ENCODE results near the gene EDN2. TPM values are rescaled to one million over a fixed set of nuclear protein-coding genes. Genes with fewer than 3 reads are reported as not detected.

EDN2 gene
- total RNA-seq, 4 donors from 2014 or later, result 0.40 to 1.2 TPM; not detected in 2

GRCh38 chr1:41490911-41491310 lies 6.4 kb upstream of the EDN2 start:
- H3K4me3 ChIP-seq, result no peak overlapping the region
- H3K4me1 ChIP-seq, result peaks cover 31 to 46% (median 36%) of the 10 kb centered on the region in 4 donors
- no peak for DNase-seq (ENCODE audit: extremely low spot score)
- TF ChIP-seq CTCF (IDR thresholded peaks at IDR 0.05) (no peak), POLR2AphosphoS5 (IDR thresholded peaks at IDR 0.05) (no peak), POLR2A (IDR thresholded peaks at IDR 0.05; ENCODE audit: low read depth) (no peak)
- H3K27me3 ChIP-seq, result no peaks in the 10 kb centered on the region
- 67% methylated on average over 1 of the region's 2 CpGs for WGBS
- H3K9me3 ChIP-seq, result no peaks in the 10 kb centered on the region
- H3K36me3 ChIP-seq, result no peaks in the 10 kb centered on the region
- no peak overlapping the region for H3K27ac ChIP-seq (replicated peaks in 1 of 4)
- intact Hi-C loops (cut with DNase I), result no loop called here

GRCh38 chr1:41489561-41489960 lies 5.1 kb upstream of the EDN2 start:
- Histone ChIP-seq H3K4me1 (peaks cover 36 to 46% (median 39%) of the 10 kb centered on the region in 4 donors), H3K9me3 (no peaks in the 10 kb centered on the region), H3K36me3 (no peaks in the 10 kb centered on the region), H3K4me3 (no peak overlapping the region), H3K27ac (replicated peaks in 1 of 4) (no peak overlapping the region), H3K27me3 (no peaks in the 10 kb centered on the region)
- no peak for DNase-seq (ENCODE audit: extremely low spot score)
- TF ChIP-seq POLR2AphosphoS5 (IDR thresholded peaks at IDR 0.05) (no peak), EP300 (IDR thresholded peaks at IDR 0.05) (no peak), POLR2A (IDR thresholded peaks at IDR 0.05; ENCODE audit: low read depth) (no peak), CTCF (IDR thresholded peaks at IDR 0.05) (no peak)
- intact Hi-C loops (cut with DNase I), result no loop called here
- 90% methylated on average over 5 of the region's 5 CpGs for WGBS

GRCh38 chr1:41488040-41488951 lies 3.8 kb upstream of the EDN2 start:
- Histone ChIP-seq H3K4me1 (peaks cover 44 to 57% (median 52%) of the 10 kb centered on the region in 4 donors), H3K4me3 (no peak overlapping the region), H3K27ac (replicated peaks in 1 of 4) (peak overlapping the region in 1 of 4 donors; percentile 77), H3K36me3 (no peaks in the 10 kb centered on the region), H3K27me3 (no peaks in the 10 kb centered on the region), H3K9me3 (no peaks in the 10 kb centered on the region)
- DNase-seq (ENCODE audit: extremely low spot score), result no peak
- intact Hi-C loops (cut with DNase I), result no loop called here
- TF ChIP-seq POLR2A (IDR thresholded peaks at IDR 0.05; ENCODE audit: low read depth), result no peak
- TF ChIP-seq CTCF (IDR thresholded peaks at IDR 0.05), result no peak
- TF ChIP-seq EP300 (IDR thresholded peaks at IDR 0.05), result no peak
- no peak for TF ChIP-seq POLR2AphosphoS5 (IDR thresholded peaks at IDR 0.05)
- 97% methylated on average over 8 of the region's 11 CpGs for WGBS

GRCh38 chr1:41487126-41488039 lies 2.9 kb upstream of the EDN2 start:
- H3K4me3 ChIP-seq, result peak overlapping the region in 3 of 4 donors; percentile 15 to 46 (median 24)
- peaks cover 51 to 66% (median 61%) of the 10 kb centered on the region in 4 donors for H3K4me1 ChIP-seq
- no peaks in the 10 kb centered on the region for H3K9me3 ChIP-seq
- H3K27me3 ChIP-seq, result no peaks in the 10 kb centered on the region
- TF ChIP-seq EP300 (IDR thresholded peaks at IDR 0.05), result no peak
- TF ChIP-seq POLR2A (IDR thresholded peaks at IDR 0.05; ENCODE audit: low read depth), result no peak
- TF ChIP-seq CTCF (IDR thresholded peaks at IDR 0.05), result no peak
- TF ChIP-seq POLR2AphosphoS5 (IDR thresholded peaks at IDR 0.05), result no peak
- DNase-seq (ENCODE audit: extremely low spot score), result no peak
- intact Hi-C loops (cut with DNase I), result no loop called here
- no peaks in the 10 kb centered on the region for H3K36me3 ChIP-seq
- H3K27ac ChIP-seq (replicated peaks in 1 of 4), result peak overlapping the region; percentile 35 to 77 (median 68)
- WGBS, result 50% methylated on average over 14 of the region's 16 CpGs
